MM.1S (cell line): Measurements from ENCODE around the gene VPS13A.

Experiments
- EZH2 ChIP-seq: fragments of 300-600 bp; sonication (generic); optimal IDR thresholded peaks from 2 replicates; pipeline ENCODE3; 2017; ENCODE audit warnings: low read depth, mild to moderate bottlenecking, antibody characterized with exemption, low read length, mixed read lengths
- EZH2phosphoT487 ChIP-seq: fragments of 300-600 bp; sonication (generic); IDR thresholded peaks from 2 replicates; pipeline ENCODE4 v1.6.1; 2018; ENCODE audit warnings: antibody characterized with exemption, low read length
- TF ChIP-seq, protein P1 (sequence below): fragments of 300-600 bp; sonication (generic); IDR thresholded peaks from 2 replicates; pipeline ENCODE4 v1.5.1; 2016; ENCODE audit warnings: antibody characterized with exemption, low read length, mixed read lengths

GRCh38 chr9:77251050-77251449 is 73.7 kb downstream of the VPS13A start:
- TF ChIP-seq, protein P1, sequence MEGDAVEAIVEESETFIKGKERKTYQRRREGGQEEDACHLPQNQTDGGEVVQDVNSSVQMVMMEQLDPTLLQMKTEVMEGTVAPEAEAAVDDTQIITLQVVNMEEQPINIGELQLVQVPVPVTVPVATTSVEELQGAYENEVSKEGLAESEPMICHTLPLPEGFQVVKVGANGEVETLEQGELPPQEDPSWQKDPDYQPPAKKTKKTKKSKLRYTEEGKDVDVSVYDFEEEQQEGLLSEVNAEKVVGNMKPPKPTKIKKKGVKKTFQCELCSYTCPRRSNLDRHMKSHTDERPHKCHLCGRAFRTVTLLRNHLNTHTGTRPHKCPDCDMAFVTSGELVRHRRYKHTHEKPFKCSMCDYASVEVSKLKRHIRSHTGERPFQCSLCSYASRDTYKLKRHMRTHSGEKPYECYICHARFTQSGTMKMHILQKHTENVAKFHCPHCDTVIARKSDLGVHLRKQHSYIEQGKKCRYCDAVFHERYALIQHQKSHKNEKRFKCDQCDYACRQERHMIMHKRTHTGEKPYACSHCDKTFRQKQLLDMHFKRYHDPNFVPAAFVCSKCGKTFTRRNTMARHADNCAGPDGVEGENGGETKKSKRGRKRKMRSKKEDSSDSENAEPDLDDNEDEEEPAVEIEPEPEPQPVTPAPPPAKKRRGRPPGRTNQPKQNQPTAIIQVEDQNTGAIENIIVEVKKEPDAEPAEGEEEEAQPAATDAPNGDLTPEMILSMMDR = no peak
- TF ChIP-seq EZH2 (no peak), EZH2phosphoT487 (no peak)
